ENCODE measurements around the gene B4GALT3.
A peak's percentile ranks its signal among the peaks of the same experiment; 100 is the strongest.

Gene B4GALT3

DNA sequence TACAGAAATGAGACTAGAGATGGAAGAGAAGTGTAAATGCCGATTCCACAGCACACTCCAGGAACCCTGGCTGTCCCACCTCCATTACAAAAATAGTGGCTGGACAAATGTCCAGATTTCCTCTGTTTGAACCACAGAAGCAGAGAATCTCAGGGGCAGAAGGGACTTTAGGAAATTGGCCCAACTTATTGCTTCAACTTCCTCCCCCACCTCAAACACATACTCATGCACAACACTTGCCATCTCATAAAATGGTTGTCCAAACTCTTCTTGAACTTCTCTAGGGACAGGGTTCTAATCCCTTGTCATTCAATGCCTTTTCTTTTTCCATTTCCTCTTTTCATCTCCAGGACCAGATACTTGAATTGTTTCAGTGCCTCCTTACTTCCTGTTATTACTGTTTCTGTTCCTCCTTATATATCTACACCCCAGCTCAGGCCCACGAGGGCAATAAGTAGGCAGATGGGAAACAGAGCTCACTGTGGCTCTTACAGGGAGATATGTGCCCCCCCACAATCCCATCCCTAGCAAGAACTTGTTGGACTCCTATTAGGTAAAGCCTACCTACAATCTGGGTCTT, 8.5 kb upstream of the B4GALT3 start:
- no peak for DNase-seq

DNA sequence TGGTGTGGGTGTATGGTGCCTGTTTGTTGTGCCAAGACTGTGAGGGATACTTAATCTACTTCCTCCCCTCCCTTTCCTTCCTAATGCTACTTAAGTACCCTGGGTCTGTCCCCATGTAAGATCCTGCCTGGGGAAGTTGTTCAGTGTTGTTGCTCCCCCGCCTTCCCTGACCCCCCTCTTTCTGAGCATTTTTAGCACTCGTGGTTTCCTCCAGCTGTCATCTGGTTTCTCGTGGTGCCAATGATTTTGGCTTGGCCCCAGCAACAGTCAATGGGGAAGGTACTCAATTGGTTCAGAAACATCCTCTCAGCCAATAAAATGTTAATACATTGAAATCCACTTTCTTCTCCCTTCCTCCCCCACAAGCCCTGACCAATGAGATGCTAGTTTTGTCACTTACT, 8.0 kb upstream of the B4GALT3 start:
- peak; percentile 72 for DNase-seq

- DNase-seq, result peak; percentile 67
These were observed 4.9 kb upstream of the B4GALT3 start for GRCh38 chr1:161182214-161182613.

DNA sequence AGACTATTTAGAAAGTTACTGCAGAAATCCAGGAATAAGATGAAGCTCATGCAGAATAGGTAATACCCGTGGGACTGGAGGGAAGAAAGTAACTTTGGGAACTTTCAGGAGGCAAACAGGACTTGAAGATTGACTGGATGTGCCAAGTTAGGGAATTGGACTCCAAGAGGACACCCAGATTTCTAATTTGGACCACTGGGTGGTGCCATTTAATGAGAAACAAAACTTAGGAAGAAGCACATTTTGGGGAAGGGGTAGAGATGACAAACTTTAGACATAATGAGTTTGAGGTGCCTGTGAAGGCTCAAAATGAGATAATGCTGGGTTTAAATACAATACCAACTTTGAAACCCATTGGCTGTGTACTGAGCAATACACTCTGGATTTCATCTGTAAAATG, 3.3 kb upstream of the B4GALT3 start:
- DNase-seq, result no peak

DNA sequence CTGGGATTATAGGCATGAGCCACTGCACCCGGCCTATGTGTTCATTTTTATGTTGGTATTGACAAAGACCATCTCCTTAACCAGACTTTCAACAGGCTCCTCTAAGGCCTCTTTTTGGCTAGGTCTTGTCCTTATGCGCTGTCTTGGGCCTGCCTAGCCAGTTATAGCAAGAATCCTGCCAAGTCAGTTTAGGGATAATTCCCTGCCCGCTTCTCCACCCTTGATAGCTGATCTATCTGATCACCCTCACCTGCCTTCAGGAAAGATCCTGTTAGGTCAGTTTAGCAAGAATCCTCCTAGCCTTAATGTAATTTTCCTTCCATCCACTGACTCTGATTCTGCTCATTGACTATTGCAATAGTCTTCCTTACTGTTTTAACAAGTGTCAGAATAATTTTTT, 2.4 kb upstream of the B4GALT3 start:
- DNase-seq, result no peak

DNA sequence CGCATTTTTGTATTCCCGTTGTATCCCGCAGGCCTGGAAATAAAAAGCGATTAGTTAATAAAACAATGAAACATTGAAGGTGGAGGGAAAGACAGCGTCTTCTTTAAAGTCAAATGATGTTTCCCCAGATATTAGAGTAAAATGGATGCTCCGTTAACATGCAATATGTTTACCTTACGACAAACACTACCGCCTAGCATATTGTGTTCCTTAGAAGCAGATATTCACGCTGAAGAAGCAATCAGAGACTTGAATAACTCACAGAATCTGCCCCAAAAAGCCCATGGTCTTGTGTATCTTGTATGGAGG, 583 bp upstream of the B4GALT3 start:
- no peak for DNase-seq

- no peak for DNase-seq
These were observed 717 bp downstream of the B4GALT3 start for GRCh38 chr1:161176468-161177111.

DNA sequence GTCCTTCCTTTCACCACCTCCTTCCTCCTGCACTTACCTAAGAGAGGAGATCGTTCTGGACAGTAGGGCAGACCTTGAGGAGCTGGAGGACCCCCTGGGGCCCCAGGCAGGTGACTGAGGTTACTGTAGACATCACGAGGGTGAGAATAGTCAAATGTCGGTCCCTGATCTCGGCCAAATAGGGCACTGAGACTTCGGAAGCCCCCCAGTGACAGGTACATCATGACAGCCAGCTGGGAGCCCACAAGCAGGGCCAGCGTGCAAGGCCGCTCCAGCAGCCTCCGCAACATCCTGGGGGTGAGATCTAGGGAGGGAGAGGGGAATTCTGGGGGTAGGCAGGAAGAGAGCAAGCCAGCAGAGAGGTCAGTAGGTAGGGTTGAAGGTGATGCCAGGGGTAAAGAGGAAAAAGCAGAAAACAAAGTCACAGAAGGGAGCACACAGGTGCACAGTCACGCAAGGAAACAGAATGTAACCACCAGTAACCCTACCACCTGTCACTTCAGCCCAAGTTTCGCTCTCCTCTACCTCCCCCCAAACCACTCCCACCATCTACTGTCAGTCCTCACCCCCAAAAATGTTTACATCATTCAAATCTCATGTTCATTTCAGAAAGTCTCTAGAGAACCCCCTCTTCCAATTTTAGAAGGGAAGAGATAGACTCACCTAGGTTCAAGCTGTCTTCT, 1.4 kb downstream of the B4GALT3 start:
- DNase-seq, result no peak

- DNase-seq, result no peak
These were observed 2.4 kb downstream of the B4GALT3 start for GRCh38 chr1:161174911-161175310.

- no peak for DNase-seq
These were observed 3.6 kb downstream of the B4GALT3 start for GRCh38 chr1:161173711-161174110.

DNA sequence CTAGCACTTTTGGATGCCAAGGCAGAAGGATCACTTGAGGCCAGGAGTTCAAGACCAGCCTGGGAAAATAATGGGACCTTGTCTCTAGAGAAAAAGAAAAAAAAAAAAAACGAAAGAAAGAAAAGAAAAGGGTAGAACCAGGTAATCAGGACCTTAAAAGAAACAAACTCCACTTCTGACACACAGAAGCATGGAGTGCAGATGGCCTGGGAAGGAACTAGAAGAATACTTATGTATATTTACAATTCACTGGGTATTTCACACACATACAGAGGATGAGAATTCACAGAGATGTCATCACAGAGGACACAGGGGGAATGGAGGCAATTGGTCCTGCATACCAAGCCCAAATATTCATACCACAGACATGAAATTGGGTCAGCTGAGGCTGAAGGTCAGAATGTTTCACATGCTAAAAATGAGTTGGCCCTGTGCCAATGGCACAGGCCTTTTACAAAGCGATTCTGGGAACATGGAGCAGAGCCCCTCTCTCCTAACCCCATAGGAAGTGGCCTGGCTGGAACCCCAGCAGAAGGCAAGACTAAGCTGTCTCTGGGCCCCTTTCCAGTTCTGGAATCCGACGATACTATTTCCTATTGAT, 4.4 kb downstream of the B4GALT3 start:
- no peak for DNase-seq

- no peak for DNase-seq
These were observed 5.0 kb downstream of the B4GALT3 start for GRCh38 chr1:161172349-161172748.

GRCh38 chr1:161171696-161172095, 5.6 kb downstream of the B4GALT3 start:
- DNase-seq, result no peak

- no peak for DNase-seq
These were observed 6.1 kb downstream of the B4GALT3 start for GRCh38 chr1:161171191-161171590.

- DNase-seq, result no peak
These were observed 8.4 kb downstream of the B4GALT3 start for GRCh38 chr1:161168906-161169305.

GRCh38 chr1:161166669-161167548, 10.4 kb downstream of the B4GALT3 start:
- no peak for DNase-seq

GRCh38 chr1:161165742-161166668, 11.3 kb downstream of the B4GALT3 start, which contains the start of gene PPOX:
Gene PPOX (plus strand): TSS chr1:161166426. CDS start chr1:161166848, 422 bp downstream.
- DNase-seq, result peak; percentile 92

DNA sequence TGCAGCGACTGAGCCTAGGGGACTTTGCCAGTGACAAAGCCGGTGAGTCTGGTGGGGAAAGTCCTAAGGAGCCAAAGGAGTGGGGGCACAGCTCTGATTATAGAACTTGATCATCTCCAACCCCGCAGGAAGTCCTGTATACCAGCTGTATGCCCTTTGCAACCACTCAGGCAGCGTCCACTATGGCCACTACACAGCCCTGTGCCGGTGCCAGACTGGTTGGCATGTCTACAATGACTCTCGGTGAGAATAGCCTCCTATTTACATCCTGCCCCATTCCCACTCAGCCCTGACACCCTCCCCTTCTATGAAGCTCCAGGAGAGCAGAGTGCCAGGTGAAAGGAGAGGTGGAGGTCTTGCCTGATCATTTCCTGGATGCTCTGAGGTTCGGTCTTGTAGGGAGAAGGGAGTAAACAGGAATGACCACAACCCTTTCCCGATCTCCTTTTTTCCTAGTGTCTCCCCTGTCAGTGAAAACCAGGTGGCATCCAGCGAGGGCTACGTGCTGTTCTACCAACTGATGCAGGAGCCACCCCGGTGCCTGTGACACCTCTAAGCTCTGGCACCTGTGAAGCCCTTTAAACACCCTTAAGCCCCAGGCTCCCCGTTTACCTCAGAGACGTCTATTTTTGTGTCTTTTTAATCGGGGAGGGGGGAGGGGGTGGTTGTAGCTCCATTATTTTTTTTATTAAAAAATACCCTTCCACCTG, 12.3 kb downstream of the B4GALT3 start:
- DNase-seq, result no peak

DNA sequence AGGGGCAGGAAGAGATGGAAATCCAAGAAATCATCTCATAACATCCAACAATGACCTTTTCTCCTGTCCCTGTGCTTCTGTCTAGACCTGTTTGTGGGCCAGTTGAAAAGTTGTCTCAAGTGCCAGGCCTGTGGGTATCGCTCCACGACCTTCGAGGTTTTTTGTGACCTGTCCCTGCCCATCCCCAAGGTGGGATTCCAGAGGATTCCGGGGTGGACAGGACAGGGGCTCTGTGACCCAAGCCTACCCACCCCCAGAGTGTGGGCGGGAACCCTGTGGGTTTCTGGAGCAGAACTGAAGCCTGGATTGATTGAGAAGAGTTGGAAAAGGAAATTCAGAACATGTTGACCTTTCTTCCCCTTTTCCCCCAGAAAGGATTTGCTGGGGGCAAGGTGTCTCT, 13.5 kb downstream of the B4GALT3 start:
- no peak for DNase-seq

DNA sequence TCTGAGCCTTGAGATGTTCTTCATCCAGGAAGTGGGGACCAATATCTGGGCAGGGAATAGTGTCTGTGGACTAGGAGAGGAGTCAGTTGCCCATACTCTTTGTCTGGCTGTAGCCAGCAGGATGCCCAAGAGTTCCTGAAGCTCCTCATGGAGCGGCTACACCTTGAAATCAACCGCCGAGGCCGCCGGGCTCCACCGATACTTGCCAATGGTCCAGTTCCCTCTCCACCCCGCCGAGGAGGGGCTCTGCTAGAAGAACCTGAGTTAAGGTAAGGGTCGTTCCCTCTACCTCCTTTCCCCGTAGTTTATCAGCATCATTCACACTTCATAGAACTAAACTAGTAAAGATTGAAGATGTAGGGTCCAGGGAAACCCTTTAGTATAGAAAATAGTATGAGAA, 14.5 kb downstream of the B4GALT3 start:
- no peak for DNase-seq

DNA sequence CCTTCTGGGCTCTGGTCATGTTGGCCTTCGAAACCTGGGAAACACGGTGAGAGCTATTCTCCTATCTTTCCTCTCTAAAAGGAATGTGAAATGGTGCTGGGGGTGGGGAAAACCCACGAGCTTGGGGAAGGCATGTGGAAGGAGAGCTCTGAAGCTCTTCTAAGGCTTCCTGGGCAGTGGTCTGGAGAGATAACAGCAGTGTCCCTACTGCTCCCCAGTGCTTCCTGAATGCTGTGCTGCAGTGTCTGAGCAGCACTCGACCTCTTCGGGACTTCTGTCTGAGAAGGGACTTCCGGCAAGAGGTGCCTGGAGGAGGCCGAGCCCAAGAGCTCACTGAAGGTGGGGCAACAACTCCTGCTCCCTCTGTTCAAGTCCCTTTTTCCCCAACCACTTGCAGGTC, 15.3 kb downstream of the B4GALT3 start:
- DNase-seq, result no peak

Data from activated naive CD4-positive, alpha-beta T cell treated with Interleukin-2 at 50 U/mL for 16 hours (primary cell).